ENCODE measurements around the gene TAOK2. TPM values are rescaled to one million over a fixed set of nuclear protein-coding genes. Genes with fewer than 3 reads are reported as not detected.
A peak's percentile ranks its signal among the peaks of the same experiment; 100 is the strongest.

Gene TAOK2
- total and polyA plus RNA-seq, 2 of the 13 experiments (the other 11 are each of a cell fraction or from before 2014, with no cell fraction given) = 17.4 to 43.2 TPM

GRCh38 chr16:29962344-29962994 lies 11.2 kb upstream of the TAOK2 start (continued):
- TF ChIP-seq ZNF362 (CRISPR knock-in tag; IDR thresholded peaks at IDR 0.05; ENCODE audit: borderline replicate concordance) (no peak), TGIF2 (CRISPR knock-in tag; IDR thresholded peaks at IDR 0.05) (no peak), HIVEP1 (CRISPR knock-in tag; IDR thresholded peaks at IDR 0.05) (peak; percentile 16; the same call in 1 of the 2 replicates), HMGXB4 (CRISPR knock-in tag; IDR thresholded peaks at IDR 0.05; ENCODE audit: borderline replicate concordance in 1 of 2, low read depth in 1 of 2) (0 out of 4 replicates have a peak, but pooled peaks of 1 of the 2 experiments have one; percentile 0), ZNF280B (CRISPR knock-in tag; IDR thresholded peaks at IDR 0.05; ENCODE audit: borderline replicate concordance) (0 out of 2 replicates have a peak, but pooled peaks have one; percentile 24), ZSCAN29 (CRISPR knock-in tag; conservative IDR thresholded peaks at IDR 0.05) (no peak), ATF7-NPFF (CRISPR knock-in tag; IDR thresholded peaks at IDR 0.05; ENCODE audit: low read depth) (peak; percentile 48; the same call in 1 of the 2 replicates), ELF4 (CRISPR knock-in tag; IDR thresholded peaks at IDR 0.05; ENCODE audit: borderline replicate concordance) (0 out of 2 replicates have a peak, but pooled peaks have one; percentile 0), CAMTA2 (CRISPR knock-in tag; IDR thresholded peaks at IDR 0.05; ENCODE audit: borderline replicate concordance) (0 out of 2 replicates have a peak, but pooled peaks have one; percentile 31), MEIS1 (CRISPR knock-in tag; IDR thresholded peaks at IDR 0.05; ENCODE audit: borderline replicate concordance) (no peak), SOX6 (IDR thresholded peaks at IDR 0.05) (no peak), SOX6 (CRISPR knock-in tag; IDR thresholded peaks at IDR 0.05) (peak; percentile 44; the same call in 1 of the 2 replicates), CBFB (CRISPR knock-in tag; IDR thresholded peaks at IDR 0.05) (no peak), POGZ (CRISPR knock-in tag; IDR thresholded peaks at IDR 0.05) (0 out of 2 replicates have a peak, but pooled peaks have one; percentile 15), NFYC (CRISPR knock-in tag; IDR thresholded peaks at IDR 0.05) (no peak), ISX (CRISPR knock-in tag; conservative IDR thresholded peaks at IDR 0.05) (0 out of 2 replicates have a peak, but pooled peaks have one; percentile 40)

All from HepG2 (cell line).